Measurements from ENCODE around the gene PDE1A. TPM values are rescaled to one million over a fixed set of nuclear protein-coding genes. Genes with fewer than 3 reads are reported as not detected.
A peak's percentile ranks its signal among the peaks of the same experiment; 100 is the strongest.
"Not testable (repeated sequence)": the region's sequence is repeated elsewhere in the genome, so short reads cannot be mapped to it uniquely, and the experiment has no call there.

The PDE1A gene
- polyA plus RNA-seq, 3 donors = 1.3 to 27.3 (median 4.9) TPM

- H3K27ac ChIP-seq (ENCODE audit: low read depth, low read length) = no peak overlapping the region
- 86 to 88% (median 86%) methylated on average over 4 of the region's 4 CpGs for WGBS, 3 donors
Observed at GRCh38 chr2:182416191-182416590, 10.6 kb downstream of the PDE1A start.

DNA sequence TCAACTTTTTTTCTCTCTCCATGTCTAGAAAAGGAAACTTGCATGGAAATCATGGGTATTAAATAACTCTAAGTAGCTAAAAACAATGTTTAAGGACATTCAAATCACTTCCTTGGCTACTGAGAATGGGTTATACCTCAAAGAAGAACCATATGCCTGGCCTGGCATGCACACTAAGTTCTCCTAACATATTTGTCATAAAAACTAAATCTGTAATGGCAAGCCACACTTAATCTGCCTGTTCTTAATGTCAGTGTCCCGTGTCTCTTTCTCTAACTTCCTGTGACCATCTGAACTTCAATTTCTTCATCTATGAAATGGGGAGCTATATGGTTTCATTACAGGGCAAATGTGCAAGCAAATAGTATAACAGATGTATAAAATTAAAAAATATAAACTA, 11.1 kb downstream of the PDE1A start:
- H3K27ac ChIP-seq (ENCODE audit: low read depth, low read length) = no peak overlapping the region
- WGBS, 3 donors = 67 to 85% (median 70%) methylated on average over 1 of the region's 1 CpG

DNA sequence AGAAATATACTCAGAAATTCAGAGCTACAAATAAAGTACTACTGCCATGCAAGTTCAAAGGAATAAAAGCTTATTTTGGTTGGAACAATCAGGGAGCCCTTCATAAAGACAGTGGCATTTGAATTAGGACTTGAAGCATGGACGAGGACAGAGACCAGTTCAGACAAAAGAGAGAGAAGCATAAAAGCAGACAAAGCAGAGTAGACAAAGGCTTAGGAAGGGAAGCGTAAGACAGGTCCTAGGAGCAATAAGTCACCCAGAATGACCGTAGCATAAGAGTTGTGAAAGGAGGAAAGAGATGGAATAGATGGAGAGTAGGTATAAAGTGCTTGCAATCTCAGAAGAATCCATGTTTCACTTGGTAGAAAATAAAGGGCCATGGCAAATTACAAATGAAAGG, 14.0 kb downstream of the PDE1A start:
- no peak overlapping the region for H3K27ac ChIP-seq (ENCODE audit: low read depth, low read length)
- WGBS, 3 donors = 80 to 82% (median 80%) methylated on average over 3 of the region's 3 CpGs

GRCh38 chr2:182410120-182410519, 16.7 kb downstream of the PDE1A start:
- H3K27ac ChIP-seq (ENCODE audit: low read depth, low read length) = no peak overlapping the region
- WGBS, 3 donors = 88 to 91% (median 88%) methylated on average over 2 of the region's 2 CpGs

GRCh38 chr2:182406221-182406620, 20.6 kb downstream of the PDE1A start:
- 35 to 50% (median 39%) methylated on average over 1 of the region's 1 CpG for WGBS, 3 donors
- no peak overlapping the region for H3K27ac ChIP-seq (ENCODE audit: low read depth, low read length)

GRCh38 chr2:182404975-182405561, 21.8 kb downstream of the PDE1A start:
- WGBS, 3 donors = 83 to 90% (median 89%) methylated on average over 2 of the region's 2 CpGs
- H3K27ac ChIP-seq (ENCODE audit: low read depth, low read length) = no peak overlapping the region

- WGBS, 3 donors = 34 to 68% (median 53%) methylated on average over 2 of the region's 2 CpGs
- no peak overlapping the region for H3K27ac ChIP-seq (ENCODE audit: low read depth, low read length)
Observed at GRCh38 chr2:182404092-182404491, 22.7 kb downstream of the PDE1A start.

GRCh38 chr2:182393270-182393760, 33.5 kb downstream of the PDE1A start:
- 81 to 89% (median 83%) methylated on average over 1 of the region's 1 CpG for WGBS, 3 donors

GRCh38 chr2:182391443-182391842, 35.4 kb downstream of the PDE1A start:
- H3K27ac ChIP-seq (ENCODE audit: low read depth, low read length) = no peak overlapping the region
- WGBS, 3 donors = 48 to 83% (median 69%) methylated on average over 2 of the region's 2 CpGs

More at GRCh38 chr2:182393270-182393760, 33.5 kb downstream of the PDE1A start:
- H3K27ac ChIP-seq (ENCODE audit: low read depth, low read length) = no peak overlapping the region

- H3K27ac ChIP-seq (ENCODE audit: low read depth, low read length) = not testable (repeated sequence)
- WGBS, 3 donors = 82 to 92% (median 92%) methylated on average over 28 to 42 of the region's 42 CpGs
Observed at GRCh38 chr2:182386267-182386880, 40.5 kb downstream of the PDE1A start.

DNA sequence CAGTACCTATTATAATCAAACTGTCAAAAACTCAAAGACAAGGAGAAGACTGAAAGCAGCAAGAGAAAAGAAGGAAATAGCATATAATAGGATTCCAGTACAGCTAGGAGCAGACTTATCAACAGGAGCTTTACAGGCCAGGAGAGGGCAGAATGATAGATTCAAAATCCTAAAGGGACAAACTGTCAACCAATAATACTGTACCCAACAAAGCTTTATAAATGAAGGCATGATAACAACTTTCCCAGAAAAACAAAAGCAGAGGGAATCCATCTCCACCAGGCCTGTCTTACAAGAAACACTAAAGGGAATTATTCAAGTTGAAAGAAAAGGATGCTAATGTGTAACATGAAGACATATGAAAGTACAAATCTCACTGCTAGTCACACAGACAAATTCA, 42.0 kb downstream of the PDE1A start:
- H3K27ac ChIP-seq (ENCODE audit: low read depth, low read length) = no peak overlapping the region

GRCh38 chr2:182381225-182381624, 45.6 kb downstream of the PDE1A start:
- no peak overlapping the region for H3K27ac ChIP-seq (ENCODE audit: low read depth, low read length)
- WGBS, 3 donors = 91 to 95% (median 94%) methylated on average over 8 of the region's 8 CpGs

DNA sequence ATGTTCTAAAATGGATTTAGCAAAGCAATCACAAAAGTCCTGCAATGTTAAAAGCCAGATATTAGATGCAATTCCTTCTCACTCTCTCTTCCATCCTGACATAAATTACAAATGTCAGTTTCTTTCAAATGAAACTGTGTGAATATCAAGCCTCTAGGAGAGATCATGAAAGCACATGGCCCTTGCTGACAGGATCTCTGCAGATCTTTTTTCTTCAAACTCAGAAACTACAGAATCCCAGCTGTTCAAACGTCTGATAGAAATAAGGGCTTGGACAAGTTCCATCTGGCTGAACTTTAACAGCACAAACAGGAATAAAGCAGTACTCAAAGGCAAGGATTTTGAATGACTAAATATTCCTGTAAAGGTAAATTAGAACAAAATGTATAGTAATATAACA, 47.6 kb downstream of the PDE1A start:
- H3K27ac ChIP-seq (ENCODE audit: low read depth, low read length) = no peak overlapping the region
- 10 to 23% (median 21%) methylated on average over 1 of the region's 1 CpG for WGBS, 3 donors

GRCh38 chr2:182378759-182379158, 48.1 kb downstream of the PDE1A start:
- 35 to 47% (median 36%) methylated on average over 2 of the region's 2 CpGs for WGBS, 3 donors
- no peak overlapping the region for H3K27ac ChIP-seq (ENCODE audit: low read depth, low read length)

DNA sequence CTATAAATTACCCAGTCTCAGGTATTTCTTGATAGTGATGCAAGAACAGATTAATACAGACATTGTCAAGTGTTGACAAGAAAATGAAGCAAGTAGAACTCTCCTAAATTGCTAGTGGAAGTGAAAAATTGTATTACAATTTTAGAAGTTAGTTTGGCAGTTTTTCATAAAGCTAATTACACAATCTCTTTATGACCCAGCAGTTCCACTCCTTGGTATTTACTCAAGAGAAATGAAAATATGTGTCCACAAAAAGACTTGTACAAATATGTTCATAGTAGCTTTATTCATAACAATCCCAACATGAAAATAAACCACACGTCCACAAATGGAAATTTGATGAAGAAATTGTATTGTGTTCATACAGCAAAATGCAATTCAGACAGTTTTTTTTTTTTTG, 49.4 kb downstream of the PDE1A start:
- 48 to 74% (median 64%) methylated on average over 1 of the region's 1 CpG for WGBS, 3 donors
- no peak overlapping the region for H3K27ac ChIP-seq (ENCODE audit: low read depth, low read length)

DNA sequence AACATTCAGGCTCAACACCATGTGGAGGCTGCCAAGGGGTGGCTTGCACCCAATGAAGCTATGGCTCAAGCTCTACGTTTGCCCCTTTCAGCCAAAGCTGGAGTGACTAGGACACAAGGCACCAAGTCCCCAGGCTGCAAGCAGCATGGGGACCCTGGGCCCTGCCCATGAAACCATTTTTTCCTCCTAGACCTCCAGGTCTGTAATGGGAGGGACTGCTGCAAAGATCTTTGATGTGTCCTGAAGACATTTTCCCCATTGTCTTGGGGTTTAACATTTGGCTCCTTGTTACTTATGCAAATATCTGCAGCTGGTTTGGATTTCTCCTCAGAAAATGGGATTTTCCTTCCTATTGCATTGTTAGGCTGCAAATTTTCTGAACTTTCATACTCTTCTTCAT, 51.0 kb downstream of the PDE1A start:
- no peak overlapping the region for H3K27ac ChIP-seq (ENCODE audit: low read depth, low read length)
- 78 to 84% (median 84%) methylated on average over 1 of the region's 1 CpG for WGBS, 3 donors

DNA sequence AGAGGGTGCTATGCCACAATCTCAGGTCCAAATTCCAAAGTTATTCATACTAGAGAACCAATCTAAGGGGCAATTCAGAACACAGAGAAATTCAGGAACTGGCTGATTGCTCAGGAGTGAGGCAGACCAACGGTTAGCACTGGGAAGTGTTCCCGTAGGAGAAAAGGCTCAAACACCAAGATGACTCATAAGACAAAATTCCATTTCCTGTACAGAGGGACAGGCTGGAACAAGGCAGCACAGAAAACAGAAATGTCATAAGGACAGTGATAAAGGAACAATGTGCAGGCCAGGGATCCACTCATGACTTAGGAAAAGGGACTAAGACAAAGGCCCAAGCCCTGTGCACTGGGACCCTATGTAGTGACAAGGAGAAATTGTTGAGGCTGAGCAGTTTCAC, 54.2 kb downstream of the PDE1A start:
- H3K27ac ChIP-seq (ENCODE audit: low read depth, low read length) = peak overlapping the region; percentile 52
- WGBS, 3 donors = 28 to 69% (median 49%) methylated on average over 2 of the region's 2 CpGs

DNA sequence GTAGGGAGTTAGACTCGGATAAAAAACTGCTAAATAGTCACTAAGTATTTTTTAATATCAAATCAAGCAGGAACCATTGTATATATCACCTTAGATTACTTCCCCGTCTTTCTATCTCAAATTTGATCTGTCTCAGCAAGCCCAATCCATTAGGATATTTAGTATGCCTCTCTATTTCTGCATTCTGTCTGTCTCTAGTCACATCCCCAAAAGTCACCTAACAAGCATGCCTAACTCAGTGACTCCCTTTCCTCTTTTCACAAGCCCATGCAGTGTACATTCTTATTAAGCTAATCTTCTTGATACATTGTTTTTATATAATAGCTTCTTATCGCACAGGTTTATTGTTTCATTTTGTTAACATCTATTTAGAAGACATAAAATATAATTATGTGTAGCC, 57.8 kb downstream of the PDE1A start:
- 83 to 92% (median 87%) methylated on average over 3 of the region's 3 CpGs for WGBS, 3 donors
- no peak overlapping the region for H3K27ac ChIP-seq (ENCODE audit: low read depth, low read length)

- no peak overlapping the region for H3K27ac ChIP-seq (ENCODE audit: low read depth, low read length)
Observed at GRCh38 chr2:182368446-182368845, 58.4 kb downstream of the PDE1A start.

- 93 to 98% (median 93%) methylated on average over 2 of the region's 2 CpGs for WGBS, 3 donors
- no peak overlapping the region for H3K27ac ChIP-seq (ENCODE audit: low read depth, low read length)
Observed at GRCh38 chr2:182367401-182367800, 59.4 kb downstream of the PDE1A start.

All from adipose tissue (tissue), 3 donors.